ENCODE measurements around the gene FURIN.
"Not testable (repeated sequence)": the region's sequence is repeated elsewhere in the genome, so short reads cannot be mapped to it uniquely, and the experiment has no call there.

The FURIN gene

GRCh38 chr15:90903733-90904536 lies 35.5 kb downstream of the FURIN start:
- DNase-seq: no peak

- DNase-seq: no peak
Observed at GRCh38 chr15:90904746-90905145, 36.4 kb downstream of the FURIN start.

DNA sequence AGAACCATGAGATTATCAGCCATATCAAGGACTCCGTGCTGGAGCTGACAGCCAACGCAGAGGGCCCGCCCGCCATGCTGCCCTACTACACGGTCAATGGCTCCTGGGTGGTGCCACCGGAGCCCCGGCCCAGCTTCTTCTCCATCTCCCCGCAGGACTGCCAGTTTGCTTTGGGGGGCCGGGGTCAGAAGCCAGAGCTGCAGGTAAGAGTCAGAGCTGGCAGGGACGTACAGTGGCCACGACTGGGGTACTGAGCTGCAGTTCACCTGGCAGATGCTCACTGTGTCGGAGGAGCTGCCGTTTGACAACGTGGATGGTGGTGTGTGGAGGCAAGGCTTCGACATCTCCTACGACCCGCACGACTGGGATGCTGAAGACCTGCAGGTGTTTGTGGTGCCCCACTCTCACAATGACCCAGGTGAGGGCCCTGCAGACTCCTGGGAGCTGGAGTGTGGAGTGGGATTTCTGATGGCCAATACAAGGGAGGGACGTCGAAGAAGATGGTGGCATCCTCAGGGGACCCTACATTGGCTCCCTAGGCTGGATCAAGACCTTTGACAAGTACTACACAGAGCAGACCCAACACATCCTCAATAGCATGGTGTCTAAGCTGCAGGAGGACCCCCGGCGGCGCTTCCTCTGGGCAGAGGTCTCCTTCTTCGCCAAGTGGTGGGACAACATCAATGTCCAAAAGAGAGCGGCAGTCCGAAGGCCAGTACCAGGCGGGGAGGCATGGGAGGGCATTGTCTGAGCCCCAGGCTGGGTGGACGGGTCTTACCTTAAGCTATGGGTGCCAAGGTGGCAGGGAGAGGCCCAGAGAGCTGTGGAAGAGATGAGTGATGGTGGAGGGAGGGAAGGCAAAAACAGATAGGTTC lies 37.2 kb downstream of the FURIN start:
- no peak for DNase-seq

- DNase-seq: no peak
Observed at GRCh38 chr15:90906181-90906849, 37.9 kb downstream of the FURIN start.

- DNase-seq: no peak
Observed at GRCh38 chr15:90907051-90907660, 38.8 kb downstream of the FURIN start.

- DNase-seq: no peak
Observed at GRCh38 chr15:90907838-90908507, 39.6 kb downstream of the FURIN start.

DNA sequence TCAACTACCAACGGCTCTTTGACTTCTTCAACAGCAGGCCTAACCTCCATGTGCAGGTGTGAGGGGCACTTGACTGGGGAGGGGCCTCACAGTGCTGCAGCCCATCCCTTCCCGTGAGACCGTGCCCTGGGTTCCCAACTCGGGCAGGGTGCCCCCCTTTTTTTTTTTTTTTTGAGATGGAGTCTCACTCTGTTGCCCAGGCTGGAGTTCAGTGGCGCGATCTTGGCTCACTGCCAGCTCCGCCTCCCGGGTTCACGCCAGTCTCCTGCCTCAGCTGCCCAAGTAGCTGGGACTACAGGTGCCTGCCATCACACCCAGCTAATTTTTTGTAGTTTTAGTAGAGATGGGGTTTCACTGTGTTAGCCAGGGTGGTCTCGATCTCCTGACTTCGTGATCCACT lies 41.1 kb downstream of the FURIN start:
- DNase-seq: not testable (repeated sequence)

GRCh38 chr15:90909976-90910375 lies 41.6 kb downstream of the FURIN start:
- DNase-seq: no peak

DNA sequence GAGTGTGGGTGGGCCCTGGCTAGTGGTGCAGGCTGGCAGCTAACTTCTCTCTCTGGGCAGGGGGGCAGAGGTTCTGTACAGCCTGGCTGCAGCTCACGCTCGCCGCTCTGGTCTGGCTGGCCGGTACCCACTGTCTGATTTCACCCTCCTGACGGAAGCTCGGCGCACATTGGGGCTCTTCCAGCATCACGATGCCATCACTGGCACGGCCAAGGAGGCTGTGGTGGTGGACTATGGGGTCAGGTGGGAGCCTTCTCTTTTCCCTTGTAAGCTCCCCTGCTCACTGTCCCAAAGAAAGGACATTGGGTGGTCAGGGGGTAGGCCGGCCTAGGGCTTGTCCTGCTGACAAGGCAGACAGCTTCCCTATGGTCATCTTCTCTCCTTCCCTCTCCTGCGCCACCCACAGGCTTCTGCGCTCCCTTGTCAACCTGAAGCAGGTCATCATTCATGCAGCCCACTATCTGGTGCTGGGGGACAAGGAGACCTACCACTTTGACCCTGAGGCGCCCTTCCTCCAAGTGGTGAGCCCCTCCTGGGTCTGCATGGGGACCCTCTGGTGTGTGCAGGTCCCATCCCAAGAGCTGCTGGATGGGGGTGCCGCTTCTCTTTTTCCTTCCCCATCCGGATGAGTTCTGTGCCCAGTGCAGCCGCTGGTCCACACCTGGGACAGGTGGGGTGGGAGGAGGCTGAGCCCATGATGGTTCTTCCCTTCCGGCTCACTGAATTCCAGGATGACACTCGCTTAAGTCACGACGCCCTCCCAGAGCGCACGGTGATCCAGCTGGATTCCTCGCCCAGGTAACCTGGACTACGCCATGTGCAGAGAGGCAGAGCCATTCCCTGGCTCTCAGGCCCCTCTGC lies 42.3 kb downstream of the FURIN start:
- no peak for DNase-seq

GRCh38 chr15:90911302-90911623 lies 42.9 kb downstream of the FURIN start:
- DNase-seq: no peak

DNA sequence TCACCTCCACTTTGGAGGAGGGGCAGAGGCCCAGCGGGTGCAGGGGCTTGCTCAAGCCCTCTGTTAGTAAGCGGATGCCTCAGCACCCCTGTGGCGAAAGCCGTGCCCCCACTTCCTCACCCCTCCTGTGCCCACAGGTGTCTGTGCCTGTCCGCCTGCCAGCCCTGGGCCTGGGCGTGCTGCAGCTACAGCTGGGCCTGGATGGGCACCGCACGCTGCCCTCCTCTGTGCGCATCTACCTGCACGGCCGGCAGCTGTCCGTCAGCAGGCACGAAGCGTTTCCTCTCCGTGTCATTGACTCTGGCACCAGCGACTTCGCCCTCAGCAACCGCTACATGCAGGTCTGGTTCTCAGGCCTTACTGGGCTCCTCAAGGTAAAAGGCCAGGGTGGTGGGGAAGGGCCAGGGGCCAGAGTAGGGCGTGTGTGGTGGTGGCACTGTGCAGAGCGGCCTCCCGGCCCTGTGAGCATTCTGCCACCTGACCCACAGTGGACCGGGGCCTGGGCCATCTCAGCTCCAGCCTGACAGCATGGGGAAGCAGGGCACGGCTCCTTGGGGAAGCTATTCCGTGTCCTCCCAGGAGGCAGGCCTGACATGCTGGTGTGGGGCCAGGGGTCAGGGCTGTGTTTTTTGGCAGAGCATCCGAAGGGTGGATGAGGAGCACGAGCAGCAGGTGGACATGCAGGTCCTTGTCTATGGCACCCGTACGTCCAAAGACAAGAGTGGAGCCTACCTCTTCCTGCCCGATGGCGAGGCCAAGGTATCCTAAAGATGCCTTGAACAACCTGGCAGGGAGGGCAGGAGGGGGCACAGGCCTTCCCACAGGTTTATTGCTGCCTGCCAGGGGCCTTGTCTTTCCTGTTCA lies 43.8 kb downstream of the FURIN start:
- DNase-seq: no peak

DNA sequence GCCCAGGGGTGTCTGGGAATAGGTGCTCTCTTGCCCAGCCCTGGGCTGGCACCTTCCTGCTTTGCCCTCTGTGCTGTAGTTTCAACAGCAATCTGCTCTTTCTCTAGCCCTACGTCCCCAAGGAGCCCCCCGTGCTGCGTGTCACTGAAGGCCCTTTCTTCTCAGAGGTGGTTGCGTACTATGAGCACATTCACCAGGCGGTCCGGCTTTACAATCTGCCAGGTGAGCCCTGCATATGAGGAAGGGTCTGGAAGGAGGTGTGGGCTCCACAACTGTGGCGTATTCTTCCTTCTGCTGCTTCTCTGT lies 44.3 kb downstream of the FURIN start:
- no peak for DNase-seq

DNA sequence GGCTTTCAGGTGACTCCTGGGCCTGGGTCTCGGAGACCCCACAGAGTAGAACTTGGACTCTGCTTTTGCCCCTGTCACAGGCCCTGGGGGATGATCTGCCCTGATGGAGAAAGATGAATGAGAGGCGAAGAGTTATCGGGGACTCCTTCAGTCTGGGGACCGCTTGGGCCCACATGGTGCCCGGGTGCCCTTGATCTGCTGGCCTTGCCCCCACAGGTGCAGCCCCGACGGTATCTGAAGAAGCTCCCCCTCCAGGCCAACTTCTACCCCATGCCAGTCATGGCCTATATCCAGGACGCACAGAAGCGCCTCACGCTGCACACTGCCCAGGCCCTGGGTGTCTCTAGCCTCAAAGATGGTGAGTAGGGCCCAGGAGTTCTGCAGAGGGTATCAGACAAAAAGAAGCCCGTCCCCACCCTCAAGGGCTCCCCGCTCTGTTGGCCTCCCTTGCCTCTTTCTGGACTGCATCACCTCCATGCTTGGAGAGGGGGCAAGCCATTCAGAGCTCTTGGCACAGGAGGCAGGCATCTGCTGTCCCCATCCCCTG lies 45.1 kb downstream of the FURIN start:
- no peak for DNase-seq

- no peak for DNase-seq
Observed at GRCh38 chr15:90914305-90915080, 46.1 kb downstream of the FURIN start.

DNA sequence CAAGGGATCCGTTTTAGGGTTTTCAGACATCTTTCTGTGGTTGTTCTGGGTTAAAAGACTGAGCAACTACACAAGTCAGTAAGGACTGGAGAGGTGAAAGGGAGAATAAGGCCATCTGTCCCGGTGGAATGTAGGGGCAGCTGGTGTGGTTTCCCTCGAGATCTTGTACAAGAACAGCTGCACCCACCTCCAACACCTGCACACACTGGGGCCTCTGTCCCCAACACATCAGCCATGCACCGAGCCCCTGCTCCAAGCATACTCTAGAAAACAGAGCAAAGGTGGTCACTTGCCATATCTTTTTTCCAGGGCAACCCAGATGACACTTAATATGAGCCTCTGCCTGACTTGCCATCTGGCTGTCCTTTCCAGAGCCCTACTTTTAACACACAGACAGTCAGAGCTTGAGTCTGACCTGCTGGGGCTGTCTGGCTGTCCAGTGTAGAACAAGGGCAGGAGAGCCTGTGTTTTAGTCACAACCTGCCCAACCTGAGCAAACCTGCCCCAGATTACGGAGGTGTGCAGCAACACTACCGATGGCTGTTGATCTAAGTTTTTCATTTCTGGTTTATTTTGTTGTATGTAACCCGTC lies 46.9 kb downstream of the FURIN start:
- DNase-seq: no peak

DNA sequence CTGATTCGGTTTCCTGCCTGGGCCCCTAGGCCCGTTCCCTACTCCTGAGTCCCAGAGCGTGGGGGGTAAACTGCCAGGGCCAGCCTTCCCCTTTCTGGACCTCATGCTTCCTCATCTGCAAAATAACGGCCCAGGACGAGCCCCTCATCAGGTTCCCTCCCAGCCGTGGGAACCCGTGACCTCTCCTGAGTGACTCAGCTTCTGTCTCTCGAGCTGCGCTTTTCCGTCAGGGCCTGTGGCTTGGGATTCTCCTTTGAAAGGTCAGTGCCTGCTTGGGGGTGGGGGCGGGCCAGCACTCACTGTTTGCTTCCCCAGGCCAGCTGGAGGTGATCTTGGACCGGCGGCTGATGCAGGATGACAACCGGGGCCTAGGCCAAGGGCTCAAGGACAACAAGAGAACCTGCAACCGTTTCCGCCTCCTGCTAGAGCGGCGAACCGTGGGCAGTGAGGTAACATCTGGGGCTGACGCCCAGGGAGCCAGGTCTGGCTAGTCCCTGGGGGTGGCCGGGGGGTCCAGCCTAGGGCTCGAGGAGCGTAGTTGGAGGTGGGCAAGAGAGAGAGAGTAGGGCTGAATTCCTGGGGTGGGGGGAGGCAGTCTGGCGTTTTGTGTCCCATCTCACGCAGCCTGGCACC lies 47.5 kb downstream of the FURIN start:
- DNase-seq: no peak

GRCh38 chr15:90916461-90916860 lies 48.1 kb downstream of the FURIN start:
- DNase-seq: no peak

DNA sequence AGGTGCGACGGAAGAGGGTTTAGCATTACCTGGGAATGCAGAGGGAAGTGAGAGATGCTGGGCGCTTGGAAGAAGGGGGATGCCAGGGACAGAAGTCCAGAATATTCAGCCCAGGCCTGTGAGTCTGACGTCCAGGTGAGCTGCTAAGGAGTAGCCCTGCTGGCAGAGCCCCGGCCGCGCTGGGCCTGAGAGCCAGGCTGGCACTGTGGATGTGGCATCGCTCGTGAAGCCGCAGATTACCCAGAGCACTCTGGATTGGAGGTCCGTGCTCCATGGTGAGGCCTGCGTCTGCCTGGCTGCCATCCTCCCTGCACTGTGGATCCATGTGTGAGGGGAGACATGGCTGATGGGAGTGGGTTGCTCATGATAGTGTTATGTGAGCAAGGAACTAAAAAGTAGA lies 49.2 kb downstream of the FURIN start:
- no peak for DNase-seq
